SK-N-SH (cell line): ENCODE results near the gene KRTAP2-3. TPM values are rescaled to one million over a fixed set of nuclear protein-coding genes. Genes with fewer than 3 reads are reported as not detected.
A peak's percentile ranks its signal among the peaks of the same experiment; 100 is the strongest.

Experiments used
- CTCF ChIA-PET: fragments of 300-600, 350-600 bp; formaldehyde crosslinking; extraction: SDS; loops from one replicate; lab custom pipeline; 2021; lab: Yijun Ruan, JAX
- POLR2A ChIA-PET: fragments of 350-600 bp; sonication (Branson Sonifier 250); formaldehyde crosslinking; extraction: SDS; loops from one replicate; lab custom pipeline; 2020; ENCODE audit warnings: antibody characterized with exemption, inconsistent platforms; lab: Yijun Ruan, JAX
- DNase-seq: peaks from one replicate; pipeline ENCODE4 v3.0.0; 2012
- H2AFZ ChIP-seq: fragments of 200-600 bp; sonication (generic); 2 replicates; pipeline ENCODE4 v1.8.1; 2016; ENCODE audit warnings: antibody characterized with exemption, mild to moderate bottlenecking, low read depth
- H3F3A ChIP-seq: fragments of 200-600 bp; sonication (generic); replicated peaks from 2 replicates; pipeline ENCODE3; 2016; ENCODE audit warnings: antibody characterized with exemption, mild to moderate bottlenecking; ENCODE audit not compliant: insufficient read depth
- H3K27ac ChIP-seq, 2 experiments: fragments of 200-500 bp in 1 of 2; fragments of 200-600 bp in 1 of 2; sonication (Bioruptor generic) in 1 of 2; sonication (generic), shearing (Covaris generic) in 1 of 2; 2 replicates each; pipeline versions ENCODE4 v1.5.1 to v1.6.1; 2014 to 2016; ENCODE audit warnings: low read depth in 2 of 2, inconsistent platforms in 1 of 2, low read length in 1 of 2, mild to moderate bottlenecking in 1 of 2, mixed read lengths in 1 of 2
- H3K27me3 ChIP-seq: fragments of 200-600 bp; sonication (generic), shearing (Covaris generic); 2 replicates; pipeline ENCODE4 v1.6.1; 2016; ENCODE audit warnings: mixed run types; ENCODE audit not compliant: insufficient read depth
- H3K36me3 ChIP-seq, 2 experiments: fragments of 200-500 bp in 1 of 2; fragments of 200-600 bp in 1 of 2; sonication (Bioruptor generic) in 1 of 2; sonication (generic) in 1 of 2; replicated peaks in 1 of 2; 2 replicates each; pipeline versions ENCODE3 to v1.5.1; 2014 to 2016; ENCODE audit warnings: low read length in 1 of 2, mild to moderate bottlenecking in 1 of 2; ENCODE audit not compliant: insufficient read depth in 2 of 2, control insufficient read depth in 1 of 2
- H3K4me1 ChIP-seq, 2 experiments: fragments of 200-500 bp in 1 of 2; fragments of 200-600 bp in 1 of 2; sonication (Bioruptor generic) in 1 of 2; sonication (generic), shearing (Covaris generic) in 1 of 2; 2 replicates each; pipeline versions ENCODE4 v1.5.1 to v1.6.1; 2014 to 2016; ENCODE audit warnings: low read depth in 1 of 2, low read length in 1 of 2, mixed run types in 1 of 2; ENCODE audit not compliant: insufficient read depth in 2 of 2, control insufficient read depth in 1 of 2
- H3K4me2 ChIP-seq: fragments of 200-600 bp; sonication (generic), shearing (Covaris generic); 2 replicates; pipeline ENCODE4 v1.6.1; 2017; ENCODE audit warnings: mixed run types
- H3K4me3 ChIP-seq, 2 experiments: fragments of 200-500 bp in 1 of 2; fragments of 200-600 bp in 1 of 2; sonication (Bioruptor generic) in 1 of 2; sonication (generic), shearing (Covaris generic) in 1 of 2; 2 replicates each; pipeline versions ENCODE4 v1.5.1 to v1.8.1; 2014 to 2016; ENCODE audit warnings: low read depth in 2 of 2, inconsistent platforms in 1 of 2, low read length in 1 of 2, mild to moderate bottlenecking in 1 of 2, mixed read lengths in 1 of 2, moderate library complexity in 1 of 2
- H3K79me2 ChIP-seq: fragments of 200-600 bp; sonication (generic); 2 replicates; pipeline ENCODE4 v1.8.1; 2017; ENCODE audit warnings: mild to moderate bottlenecking; ENCODE audit not compliant: insufficient read depth
- H3K9ac ChIP-seq: fragments of 200-600 bp; sonication (generic); 2 replicates; pipeline ENCODE4 v1.6.1; 2017; ENCODE audit warnings: mixed run types
- H3K9me2 ChIP-seq: fragments of 200-600 bp; sonication (generic); 2 replicates; pipeline ENCODE4 v1.6.1; 2017; ENCODE audit warnings: mixed run types
- H3K9me3 ChIP-seq: fragments of 200-600 bp; sonication (generic); 2 replicates; pipeline ENCODE4 v1.6.1; 2017; ENCODE audit warnings: mixed run types, mild to moderate bottlenecking, moderate library complexity
- H4K20me1 ChIP-seq: fragments of 200-600 bp; sonication (generic); 2 replicates; pipeline ENCODE4 v1.6.1; 2017; ENCODE audit warnings: mild to moderate bottlenecking, mixed run types; ENCODE audit not compliant: insufficient read depth
- CHD2 ChIP-seq: fragments of 150-350 bp; IDR thresholded peaks from 2 replicates; pipeline ENCODE4 v1.6.1; 2018; ENCODE audit warnings: low read length; ENCODE audit not compliant: partially characterized antibody
- ELF1 ChIP-seq: IDR thresholded peaks from 2 replicates; pipeline ENCODE4 v1.4.0; 2012
- EP300 ChIP-seq, 2 experiments: IDR thresholded peaks; 2 replicates each; pipeline versions ENCODE4 v1.4.0 to v1.6.1; 2012; ENCODE audit warnings: borderline replicate concordance in 1 of 2, low read depth in 1 of 2, low read length in 1 of 2
- EZH2phosphoT487 ChIP-seq: fragments of 200-600 bp; sonication (generic); IDR thresholded peaks from 2 replicates; pipeline ENCODE4 v1.6.1; 2017; ENCODE audit warnings: low read depth, mixed run types, mild to moderate bottlenecking, antibody characterized with exemption, moderate library complexity, borderline replicate concordance
- FOSL2 ChIP-seq: IDR thresholded peaks from 2 replicates; pipeline ENCODE4 v1.4.0; 2012; ENCODE audit warnings: low read depth, mild to moderate bottlenecking, moderate library complexity, borderline replicate concordance
- FOXM1 ChIP-seq: IDR thresholded peaks from 2 replicates; pipeline ENCODE4 v1.4.0; 2012; ENCODE audit warnings: low read depth, mild to moderate bottlenecking
- GABPA ChIP-seq: IDR thresholded peaks from 2 replicates; pipeline ENCODE4 v1.4.0; 2012; ENCODE audit warnings: low read depth, mild to moderate bottlenecking
- MXI1 ChIP-seq: IDR thresholded peaks from 2 replicates; pipeline ENCODE4 v1.6.1; 2012; ENCODE audit warnings: mild to moderate bottlenecking, low read depth, low read length, improper control_type of control experiment
- NFIC ChIP-seq: IDR thresholded peaks from 2 replicates; pipeline ENCODE4 v1.4.0; 2012; ENCODE audit warnings: borderline replicate concordance
- RCOR1 ChIP-seq: fragments of 150-350 bp; IDR thresholded peaks from 2 replicates; pipeline ENCODE4 v1.6.1; 2017; ENCODE audit warnings: antibody characterized with exemption, low read length
- RXRA ChIP-seq: IDR thresholded peaks from 2 replicates; pipeline ENCODE4 v1.4.0; 2012; ENCODE audit warnings: low read depth, mild to moderate bottlenecking, borderline replicate concordance
- SIN3A ChIP-seq: IDR thresholded peaks from 2 replicates; pipeline ENCODE4 v1.6.1; 2012; ENCODE audit warnings: low read depth, mild to moderate bottlenecking, low read length, moderate library complexity, borderline replicate concordance
- TAF1 ChIP-seq: IDR thresholded peaks from 2 replicates; pipeline ENCODE4 v1.6.1; 2012; ENCODE audit warnings: low read depth, mild to moderate bottlenecking, low read length, moderate library complexity, borderline replicate concordance
- TCF12 ChIP-seq: IDR thresholded peaks from 2 replicates; pipeline ENCODE4 v1.4.0; 2012
- WGBS: methylation state at CpG from one replicate; pipeline ENCODE4 v1.1.6; 2017; ENCODE audit warnings: low lambda C conversion rate; 5-methylcytosine and 5-hydroxymethylcytosine counted together
- polyA plus RNA-seq, 3 experiments: library from polyadenylated mRNA; depleted of rRNA; stranded (reverse); fragments of >200 nt; gene quantifications; 2 replicates each; pipeline ENCODE4 v1.2.3, GENCODE V29; 2012
- TF ChIP-seq, protein P1 (sequence below): fragments of 150-350 bp; IDR thresholded peaks from 2 replicates; pipeline ENCODE4 v1.6.1; 2016; ENCODE audit warnings: mild to moderate bottlenecking, low read depth, low read length
- TF ChIP-seq, protein P2 (sequence below): fragments of 200-600 bp; sonication (generic); IDR thresholded peaks from 2 replicates; pipeline ENCODE4 v1.6.1; 2017; ENCODE audit warnings: antibody characterized with exemption, mild to moderate bottlenecking, moderate library complexity
- TF ChIP-seq, protein P3 (sequence below): IDR thresholded peaks from 2 replicates; pipeline ENCODE4 v1.4.0; 2012; ENCODE audit warnings: low read depth, borderline replicate concordance
- TF ChIP-seq, protein P4 (sequence below): IDR thresholded peaks from 2 replicates; pipeline ENCODE4; 2012
- TF ChIP-seq, protein P5 (sequence below): IDR thresholded peaks from 2 replicates; pipeline ENCODE4 v1.4.0; 2012; ENCODE audit warnings: low read depth, borderline replicate concordance
- TF ChIP-seq, protein P6 (sequence below): IDR thresholded peaks from 2 replicates; pipeline ENCODE4 v1.6.1; 2012; ENCODE audit warnings: mild to moderate bottlenecking, low read depth, low read length, moderate library complexity

KRTAP2-3 gene
- polyA plus RNA-seq, 1 of the 3 experiments (the other 2 are of a cell fraction), result 0.39 TPM

DNA sequence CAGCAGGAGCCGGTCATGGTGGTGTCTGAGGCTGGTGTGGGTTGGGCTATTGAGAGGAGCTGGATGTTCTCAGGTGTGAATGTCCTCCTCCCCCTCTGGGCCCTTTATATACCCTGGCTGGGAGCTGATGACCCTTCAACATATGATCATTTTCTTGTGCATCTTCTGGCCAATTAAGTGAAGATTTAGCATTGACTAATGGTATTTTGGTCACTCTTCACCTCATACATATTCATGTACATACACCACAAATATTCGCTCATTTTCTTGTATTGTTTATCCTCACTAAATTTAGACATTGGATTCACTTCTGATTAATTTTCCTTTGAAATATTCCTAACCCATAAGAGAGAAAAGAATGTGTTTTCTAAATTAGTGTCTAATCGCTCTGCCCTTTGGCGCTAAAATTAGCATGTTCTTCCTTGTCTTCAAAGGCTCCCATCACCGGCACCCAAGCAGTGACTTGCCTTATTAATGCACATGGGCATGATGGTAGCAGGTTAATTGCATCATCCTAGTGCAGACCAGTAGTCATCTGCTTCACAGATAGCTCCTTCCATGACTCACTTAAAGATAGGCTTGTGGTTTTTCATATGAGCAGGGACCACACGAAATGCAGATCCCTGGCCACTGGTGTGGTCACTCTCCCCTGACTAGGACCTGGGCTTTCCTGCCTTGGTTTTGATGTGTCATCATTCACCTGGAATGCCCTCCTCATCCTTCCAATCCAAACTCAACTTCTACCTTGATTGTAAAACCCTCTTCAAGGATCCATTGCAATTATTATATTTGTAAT is 6.1 kb upstream of the KRTAP2-3 start, which contains the start of gene KRTAP2-4:
TSS of gene KRTAP2-4 (minus strand) at position 51 of the 796 bp plus-strand sequence. CDS start at position 17, 34 bp downstream.
- Histone ChIP-seq H3K27me3 (no peaks in the 10 kb centered on the region), H3K9me3 (no peaks in the 10 kb centered on the region), H3K4me1 (peaks cover 0 to 16% of the 10 kb centered on the region in 2 experiments; a peak in 2 of 4 replicates), H4K20me1 (no peaks in the 10 kb centered on the region), H3K79me2 (no peaks in the 10 kb centered on the region), H3K36me3 (no peaks in the 10 kb centered on the region), H3K27ac (no peak within 1 kb of the TSS; a peak in 1 of 4 replicates), H3K9ac (no peak within 1 kb of the TSS), H3F3A (peaks cover 6% of the 10 kb centered on the region), H3K4me3 (no peak within 1 kb of the TSS), H3K4me2 (no peak within 1 kb of the TSS), H2AFZ (no peak within 1 kb of the TSS), H3K9me2 (no peaks in the 10 kb centered on the region)
- CTCF ChIA-PET, result no interaction called here
- DNase-seq, result no peak
- POLR2A ChIA-PET, result no interaction called here
- 43% methylated on average over 5 of the region's 6 CpGs for WGBS
- TF ChIP-seq SIN3A (no peak), EP300 (IDR thresholded peaks at IDR 0.05; ENCODE audit: borderline replicate concordance in 1 of 2, low read depth in 1 of 2, low read length in 1 of 2) (0 out of 4 replicates have a peak, but pooled peaks of 1 of the 2 experiments have one; percentile 16), RXRA (no peak), NFIC (no peak), ELF1 (no peak), CHD2 (no peak), TAF1 (no peak), FOSL2 (peak; percentile 65; the same call in 1 of the 2 replicates), MXI1 (no peak), GABPA (no peak), RCOR1 (no peak), TCF12 (peak; percentile 77), FOXM1 (no peak), EZH2phosphoT487 (no peak)
- TF ChIP-seq, protein P1, sequence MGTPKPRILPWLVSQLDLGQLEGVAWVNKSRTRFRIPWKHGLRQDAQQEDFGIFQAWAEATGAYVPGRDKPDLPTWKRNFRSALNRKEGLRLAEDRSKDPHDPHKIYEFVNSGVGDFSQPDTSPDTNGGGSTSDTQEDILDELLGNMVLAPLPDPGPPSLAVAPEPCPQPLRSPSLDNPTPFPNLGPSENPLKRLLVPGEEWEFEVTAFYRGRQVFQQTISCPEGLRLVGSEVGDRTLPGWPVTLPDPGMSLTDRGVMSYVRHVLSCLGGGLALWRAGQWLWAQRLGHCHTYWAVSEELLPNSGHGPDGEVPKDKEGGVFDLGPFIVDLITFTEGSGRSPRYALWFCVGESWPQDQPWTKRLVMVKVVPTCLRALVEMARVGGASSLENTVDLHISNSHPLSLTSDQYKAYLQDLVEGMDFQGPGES, result no peak
- TF ChIP-seq, protein P2, sequence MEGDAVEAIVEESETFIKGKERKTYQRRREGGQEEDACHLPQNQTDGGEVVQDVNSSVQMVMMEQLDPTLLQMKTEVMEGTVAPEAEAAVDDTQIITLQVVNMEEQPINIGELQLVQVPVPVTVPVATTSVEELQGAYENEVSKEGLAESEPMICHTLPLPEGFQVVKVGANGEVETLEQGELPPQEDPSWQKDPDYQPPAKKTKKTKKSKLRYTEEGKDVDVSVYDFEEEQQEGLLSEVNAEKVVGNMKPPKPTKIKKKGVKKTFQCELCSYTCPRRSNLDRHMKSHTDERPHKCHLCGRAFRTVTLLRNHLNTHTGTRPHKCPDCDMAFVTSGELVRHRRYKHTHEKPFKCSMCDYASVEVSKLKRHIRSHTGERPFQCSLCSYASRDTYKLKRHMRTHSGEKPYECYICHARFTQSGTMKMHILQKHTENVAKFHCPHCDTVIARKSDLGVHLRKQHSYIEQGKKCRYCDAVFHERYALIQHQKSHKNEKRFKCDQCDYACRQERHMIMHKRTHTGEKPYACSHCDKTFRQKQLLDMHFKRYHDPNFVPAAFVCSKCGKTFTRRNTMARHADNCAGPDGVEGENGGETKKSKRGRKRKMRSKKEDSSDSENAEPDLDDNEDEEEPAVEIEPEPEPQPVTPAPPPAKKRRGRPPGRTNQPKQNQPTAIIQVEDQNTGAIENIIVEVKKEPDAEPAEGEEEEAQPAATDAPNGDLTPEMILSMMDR, result no peak
- TF ChIP-seq, protein P3, sequence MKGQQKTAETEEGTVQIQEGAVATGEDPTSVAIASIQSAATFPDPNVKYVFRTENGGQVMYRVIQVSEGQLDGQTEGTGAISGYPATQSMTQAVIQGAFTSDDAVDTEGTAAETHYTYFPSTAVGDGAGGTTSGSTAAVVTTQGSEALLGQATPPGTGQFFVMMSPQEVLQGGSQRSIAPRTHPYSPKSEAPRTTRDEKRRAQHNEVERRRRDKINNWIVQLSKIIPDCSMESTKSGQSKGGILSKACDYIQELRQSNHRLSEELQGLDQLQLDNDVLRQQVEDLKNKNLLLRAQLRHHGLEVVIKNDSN, result no peak
- TF ChIP-seq, protein P4, sequence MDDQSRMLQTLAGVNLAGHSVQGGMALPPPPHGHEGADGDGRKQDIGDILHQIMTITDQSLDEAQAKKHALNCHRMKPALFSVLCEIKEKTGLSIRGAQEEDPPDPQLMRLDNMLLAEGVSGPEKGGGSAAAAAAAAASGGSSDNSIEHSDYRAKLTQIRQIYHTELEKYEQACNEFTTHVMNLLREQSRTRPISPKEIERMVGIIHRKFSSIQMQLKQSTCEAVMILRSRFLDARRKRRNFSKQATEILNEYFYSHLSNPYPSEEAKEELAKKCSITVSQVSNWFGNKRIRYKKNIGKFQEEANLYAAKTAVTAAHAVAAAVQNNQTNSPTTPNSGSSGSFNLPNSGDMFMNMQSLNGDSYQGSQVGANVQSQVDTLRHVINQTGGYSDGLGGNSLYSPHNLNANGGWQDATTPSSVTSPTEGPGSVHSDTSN, result 0 out of 2 replicates have a peak, but pooled peaks have one; percentile 24
- TF ChIP-seq, protein P5, sequence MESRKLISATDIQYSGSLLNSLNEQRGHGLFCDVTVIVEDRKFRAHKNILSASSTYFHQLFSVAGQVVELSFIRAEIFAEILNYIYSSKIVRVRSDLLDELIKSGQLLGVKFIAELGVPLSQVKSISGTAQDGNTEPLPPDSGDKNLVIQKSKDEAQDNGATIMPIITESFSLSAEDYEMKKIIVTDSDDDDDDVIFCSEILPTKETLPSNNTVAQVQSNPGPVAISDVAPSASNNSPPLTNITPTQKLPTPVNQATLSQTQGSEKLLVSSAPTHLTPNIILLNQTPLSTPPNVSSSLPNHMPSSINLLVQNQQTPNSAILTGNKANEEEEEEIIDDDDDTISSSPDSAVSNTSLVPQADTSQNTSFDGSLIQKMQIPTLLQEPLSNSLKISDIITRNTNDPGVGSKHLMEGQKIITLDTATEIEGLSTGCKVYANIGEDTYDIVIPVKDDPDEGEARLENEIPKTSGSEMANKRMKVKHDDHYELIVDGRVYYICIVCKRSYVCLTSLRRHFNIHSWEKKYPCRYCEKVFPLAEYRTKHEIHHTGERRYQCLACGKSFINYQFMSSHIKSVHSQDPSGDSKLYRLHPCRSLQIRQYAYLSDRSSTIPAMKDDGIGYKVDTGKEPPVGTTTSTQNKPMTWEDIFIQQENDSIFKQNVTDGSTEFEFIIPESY, result 0 out of 2 replicates have a peak, but pooled peaks have one; percentile 27
- TF ChIP-seq, protein P6, sequence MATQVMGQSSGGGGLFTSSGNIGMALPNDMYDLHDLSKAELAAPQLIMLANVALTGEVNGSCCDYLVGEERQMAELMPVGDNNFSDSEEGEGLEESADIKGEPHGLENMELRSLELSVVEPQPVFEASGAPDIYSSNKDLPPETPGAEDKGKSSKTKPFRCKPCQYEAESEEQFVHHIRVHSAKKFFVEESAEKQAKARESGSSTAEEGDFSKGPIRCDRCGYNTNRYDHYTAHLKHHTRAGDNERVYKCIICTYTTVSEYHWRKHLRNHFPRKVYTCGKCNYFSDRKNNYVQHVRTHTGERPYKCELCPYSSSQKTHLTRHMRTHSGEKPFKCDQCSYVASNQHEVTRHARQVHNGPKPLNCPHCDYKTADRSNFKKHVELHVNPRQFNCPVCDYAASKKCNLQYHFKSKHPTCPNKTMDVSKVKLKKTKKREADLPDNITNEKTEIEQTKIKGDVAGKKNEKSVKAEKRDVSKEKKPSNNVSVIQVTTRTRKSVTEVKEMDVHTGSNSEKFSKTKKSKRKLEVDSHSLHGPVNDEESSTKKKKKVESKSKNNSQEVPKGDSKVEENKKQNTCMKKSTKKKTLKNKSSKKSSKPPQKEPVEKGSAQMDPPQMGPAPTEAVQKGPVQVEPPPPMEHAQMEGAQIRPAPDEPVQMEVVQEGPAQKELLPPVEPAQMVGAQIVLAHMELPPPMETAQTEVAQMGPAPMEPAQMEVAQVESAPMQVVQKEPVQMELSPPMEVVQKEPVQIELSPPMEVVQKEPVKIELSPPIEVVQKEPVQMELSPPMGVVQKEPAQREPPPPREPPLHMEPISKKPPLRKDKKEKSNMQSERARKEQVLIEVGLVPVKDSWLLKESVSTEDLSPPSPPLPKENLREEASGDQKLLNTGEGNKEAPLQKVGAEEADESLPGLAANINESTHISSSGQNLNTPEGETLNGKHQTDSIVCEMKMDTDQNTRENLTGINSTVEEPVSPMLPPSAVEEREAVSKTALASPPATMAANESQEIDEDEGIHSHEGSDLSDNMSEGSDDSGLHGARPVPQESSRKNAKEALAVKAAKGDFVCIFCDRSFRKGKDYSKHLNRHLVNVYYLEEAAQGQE, result no peak
